OCI-LY3 (cell line): ENCODE results near the gene HIVEP2.
"Not testable (repeated sequence)": the region's sequence is repeated elsewhere in the genome, so short reads cannot be mapped to it uniquely, and the experiment has no call there.

ENCODE experiments used
- H2AFZ ChIP-seq: fragments of 200-600, 300-600 bp; shearing (Covaris generic); 2 replicates; pipeline ENCODE4 v1.6.0; 2014; ENCODE audit warnings: antibody characterized with exemption, low read depth, low read length
- H3K27ac ChIP-seq: fragments of 200-600, 300-600 bp; sonication (generic); 2 replicates; pipeline ENCODE4 v1.5.1; 2014; ENCODE audit warnings: mild to moderate bottlenecking, low read length, moderate library complexity, mixed read lengths
- H3K27me3 ChIP-seq: fragments of 200-600, 300-600 bp; sonication (generic); 2 replicates; pipeline ENCODE4 v1.6.1; 2014; ENCODE audit warnings: low read depth, low read length, mixed read lengths
- H3K36me3 ChIP-seq: fragments of 200-600, 300-600 bp; sonication (generic); replicated peaks from 2 replicates; pipeline ENCODE3; 2014; ENCODE audit warnings: low read depth, low read length, mixed read lengths
- H3K4me1 ChIP-seq: fragments of 300-600, 200-600 bp; sonication (generic); 2 replicates; pipeline ENCODE4 v1.6.1; 2014; ENCODE audit warnings: low read length, mixed read lengths
- H3K4me2 ChIP-seq: fragments of 200-600, 300-600 bp; sonication (generic); 2 replicates; pipeline ENCODE4 v1.6.1; 2014; ENCODE audit warnings: low read length, mixed read lengths
- H3K4me3 ChIP-seq: fragments of 300-600, 200-600 bp; sonication (generic); 2 replicates; pipeline ENCODE4 v1.5.1; 2014; ENCODE audit warnings: antibody characterized with exemption, mild to moderate bottlenecking, low read length, moderate library complexity
- H3K79me2 ChIP-seq: fragments of 300-600, 200-600 bp; shearing (Covaris generic); 2 replicates; pipeline ENCODE4 v1.6.1; 2014; ENCODE audit warnings: mild to moderate bottlenecking, low read length, mixed read lengths
- H3K9ac ChIP-seq: fragments of 300-600, 200-600 bp; shearing (Covaris generic); 2 replicates; pipeline ENCODE4 v1.6.0; 2014; ENCODE audit warnings: mild to moderate bottlenecking, low read length, moderate library complexity
- H3K9me3 ChIP-seq: fragments of 200-600, 300-600 bp; shearing (Covaris generic); 2 replicates; pipeline ENCODE4 v1.6.1; 2014; ENCODE audit warnings: low read length, mixed read lengths; ENCODE audit not compliant: insufficient read depth
- H4K20me1 ChIP-seq: fragments of 200-600, 300-600 bp; sonication (generic); 2 replicates; pipeline ENCODE4 v1.6.1; 2016; ENCODE audit warnings: low read length, mixed read lengths; ENCODE audit not compliant: insufficient read depth
- EZH2phosphoT487 ChIP-seq: fragments of 200-600 bp; shearing (Covaris generic); IDR thresholded peaks from 2 replicates; pipeline ENCODE4 v1.6.1; 2018; ENCODE audit warnings: antibody characterized with exemption, mixed run types, low read depth
- TF ChIP-seq, protein P1 (sequence below): fragments of 200-600, 300-600 bp; sonication (generic); IDR thresholded peaks from 2 replicates; pipeline ENCODE4 v1.5.1; 2014; ENCODE audit warnings: antibody characterized with exemption, low read length, low read depth

Gene HIVEP2

DNA sequence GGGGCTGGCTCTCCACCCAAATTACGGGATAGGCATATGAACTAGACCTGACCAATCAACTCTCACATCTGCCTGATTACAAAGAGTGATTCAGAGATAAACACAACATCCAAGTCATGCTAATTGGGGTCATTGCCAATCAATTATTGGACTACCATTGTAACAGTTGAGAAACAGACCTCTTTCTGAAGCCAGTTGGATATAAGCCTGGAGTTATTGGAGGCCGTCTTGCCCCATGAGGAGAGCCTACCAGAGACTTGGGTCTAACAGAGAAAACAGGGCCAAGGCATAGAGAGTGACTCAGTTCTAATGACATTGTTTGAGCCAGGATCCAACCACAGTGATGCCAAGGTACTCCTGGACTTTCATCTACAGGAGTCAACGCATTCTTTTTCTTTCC lies 39.4 kb upstream of the HIVEP2 start:
- H3K4me2 ChIP-seq = no peak overlapping the region
- no peak for TF ChIP-seq EZH2phosphoT487
- no peaks in the 10 kb centered on the region for H4K20me1 ChIP-seq
- H3K9me3 ChIP-seq = no peaks in the 10 kb centered on the region
- no peak overlapping the region for H3K27ac ChIP-seq
- no peaks in the 10 kb centered on the region for H3K79me2 ChIP-seq
- no peak overlapping the region for H3K4me3 ChIP-seq
- H2AFZ ChIP-seq = no peak overlapping the region
- H3K36me3 ChIP-seq = no peaks in the 10 kb centered on the region
- no peak overlapping the region for H3K9ac ChIP-seq
- peaks cover 5% of the 10 kb centered on the region; the same call in 1 of the 2 replicates for H3K4me1 ChIP-seq
- H3K27me3 ChIP-seq = no peaks in the 10 kb centered on the region

DNA sequence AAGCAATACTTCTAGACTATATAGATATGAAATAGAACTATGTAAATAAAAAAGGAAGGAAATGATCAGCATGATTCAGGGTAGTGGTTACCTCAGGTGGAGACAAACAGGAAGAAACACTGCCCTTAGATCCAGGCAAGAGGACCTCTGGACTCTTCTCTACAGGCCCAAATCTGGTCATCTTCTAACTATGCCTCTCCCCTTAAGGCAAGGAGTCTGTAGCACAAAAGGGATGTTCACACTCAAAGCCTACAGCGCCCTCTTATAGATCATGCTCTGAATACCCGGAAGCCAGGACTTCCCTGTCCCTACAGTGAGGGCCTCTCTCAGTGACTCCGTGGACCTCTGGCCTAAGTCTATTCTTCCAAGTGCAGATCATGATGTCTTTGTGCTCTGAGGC lies 30.4 kb upstream of the HIVEP2 start:
- no peak overlapping the region for H3K4me3 ChIP-seq
- H3K27me3 ChIP-seq = no peaks in the 10 kb centered on the region
- H4K20me1 ChIP-seq = no peaks in the 10 kb centered on the region
- H3K36me3 ChIP-seq = no peaks in the 10 kb centered on the region
- TF ChIP-seq, protein P1, sequence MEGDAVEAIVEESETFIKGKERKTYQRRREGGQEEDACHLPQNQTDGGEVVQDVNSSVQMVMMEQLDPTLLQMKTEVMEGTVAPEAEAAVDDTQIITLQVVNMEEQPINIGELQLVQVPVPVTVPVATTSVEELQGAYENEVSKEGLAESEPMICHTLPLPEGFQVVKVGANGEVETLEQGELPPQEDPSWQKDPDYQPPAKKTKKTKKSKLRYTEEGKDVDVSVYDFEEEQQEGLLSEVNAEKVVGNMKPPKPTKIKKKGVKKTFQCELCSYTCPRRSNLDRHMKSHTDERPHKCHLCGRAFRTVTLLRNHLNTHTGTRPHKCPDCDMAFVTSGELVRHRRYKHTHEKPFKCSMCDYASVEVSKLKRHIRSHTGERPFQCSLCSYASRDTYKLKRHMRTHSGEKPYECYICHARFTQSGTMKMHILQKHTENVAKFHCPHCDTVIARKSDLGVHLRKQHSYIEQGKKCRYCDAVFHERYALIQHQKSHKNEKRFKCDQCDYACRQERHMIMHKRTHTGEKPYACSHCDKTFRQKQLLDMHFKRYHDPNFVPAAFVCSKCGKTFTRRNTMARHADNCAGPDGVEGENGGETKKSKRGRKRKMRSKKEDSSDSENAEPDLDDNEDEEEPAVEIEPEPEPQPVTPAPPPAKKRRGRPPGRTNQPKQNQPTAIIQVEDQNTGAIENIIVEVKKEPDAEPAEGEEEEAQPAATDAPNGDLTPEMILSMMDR = no peak
- TF ChIP-seq EZH2phosphoT487 = no peak
- no peak overlapping the region for H3K9ac ChIP-seq
- H3K79me2 ChIP-seq = no peaks in the 10 kb centered on the region
- no peaks in the 10 kb centered on the region for H3K9me3 ChIP-seq
- H3K4me2 ChIP-seq = no peak overlapping the region
- H3K27ac ChIP-seq = no peak overlapping the region
- peaks cover 4% of the 10 kb centered on the region; the same call in 1 of the 2 replicates for H3K4me1 ChIP-seq
- no peak overlapping the region for H2AFZ ChIP-seq

- H4K20me1 ChIP-seq, H3K9ac ChIP-seq, H3K36me3 ChIP-seq: not testable (repeated sequence)
Observed at GRCh38 chr6:142970941-142971340, 26.0 kb upstream of the HIVEP2 start.

DNA sequence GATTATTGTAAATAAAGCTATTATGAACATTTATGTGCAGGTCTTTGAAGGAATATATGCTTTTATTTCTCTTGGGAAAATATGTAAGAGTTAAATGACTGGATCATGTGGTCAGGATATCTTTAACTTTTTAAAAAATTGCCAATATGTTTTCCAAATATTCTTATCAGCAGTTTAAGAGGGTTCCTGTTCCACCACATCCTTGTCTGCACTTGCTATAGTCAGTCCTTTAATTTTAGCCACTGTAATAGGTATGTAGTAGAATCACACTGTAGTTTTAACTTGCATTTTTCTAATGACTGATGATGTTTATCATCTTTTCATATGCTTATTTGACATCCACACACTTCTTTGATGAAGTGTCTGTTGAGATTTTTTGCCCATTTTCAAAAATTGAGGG lies 23.6 kb upstream of the HIVEP2 start:
- TF ChIP-seq, protein P1 = no peak
- TF ChIP-seq EZH2phosphoT487 = no peak
- no peaks in the 10 kb centered on the region for H3K9me3 ChIP-seq
- no peak overlapping the region for H3K4me2 ChIP-seq
- no peak overlapping the region for H3K9ac ChIP-seq
- H4K20me1 ChIP-seq = no peaks in the 10 kb centered on the region
- no peaks in the 10 kb centered on the region for H3K79me2 ChIP-seq
- no peak overlapping the region for H3K27ac ChIP-seq
- no peaks in the 10 kb centered on the region for H3K27me3 ChIP-seq
- no peak overlapping the region for H2AFZ ChIP-seq
- H3K36me3 ChIP-seq = no peaks in the 10 kb centered on the region
- no peak overlapping the region for H3K4me3 ChIP-seq
- peaks cover 25% of the 10 kb centered on the region for H3K4me1 ChIP-seq

More at GRCh38 chr6:142970941-142971340, 26.0 kb upstream of the HIVEP2 start:
- H3K27ac ChIP-seq, H3K27me3 ChIP-seq, H2AFZ ChIP-seq, H3K4me2 ChIP-seq, H3K4me3 ChIP-seq, H3K9me3 ChIP-seq, H3K79me2 ChIP-seq: not testable (repeated sequence)
- H3K4me1 ChIP-seq = peaks cover 16% of the 10 kb centered on the region

DNA sequence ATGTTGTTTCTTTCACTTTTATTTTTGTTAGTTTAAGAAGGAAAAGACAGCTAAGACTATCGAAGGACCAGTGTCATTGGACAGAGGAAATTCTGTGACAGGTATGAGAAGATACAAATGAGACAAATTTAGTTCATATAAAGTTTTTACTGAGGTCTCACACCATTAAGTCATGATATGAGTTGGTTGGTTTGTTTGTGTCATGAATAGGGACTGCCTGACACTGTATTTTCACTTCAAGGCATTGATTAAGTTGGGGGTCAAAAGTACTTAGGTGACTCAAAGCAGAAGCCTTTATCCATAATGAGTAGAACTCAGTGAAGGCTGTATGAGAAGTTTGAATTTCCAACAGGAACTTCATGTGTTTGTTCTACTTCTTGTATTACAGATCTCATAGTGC lies 21.3 kb upstream of the HIVEP2 start:
- Histone ChIP-seq H3K27me3 (no peaks in the 10 kb centered on the region), H4K20me1 (no peaks in the 10 kb centered on the region), H2AFZ (no peak overlapping the region), H3K9me3 (no peaks in the 10 kb centered on the region), H3K4me2 (peak overlapping the region; percentile 34), H3K4me1 (peaks cover 22% of the 10 kb centered on the region), H3K36me3 (no peaks in the 10 kb centered on the region), H3K27ac (no peak overlapping the region), H3K4me3 (no peak overlapping the region), H3K9ac (no peak overlapping the region), H3K79me2 (no peaks in the 10 kb centered on the region)
- no peak for TF ChIP-seq EZH2phosphoT487
- TF ChIP-seq, protein P1 = no peak
